ENCODE data around the gene CARM1. TPM values are rescaled to one million over a fixed set of nuclear protein-coding genes. Genes with fewer than 3 reads are reported as not detected.

The CARM1 gene
- total and polyA plus RNA-seq, 2 donors (not counting 1 experiment from before 2014, with no cell fraction given) = 24.8 to 41.9 TPM

DNA sequence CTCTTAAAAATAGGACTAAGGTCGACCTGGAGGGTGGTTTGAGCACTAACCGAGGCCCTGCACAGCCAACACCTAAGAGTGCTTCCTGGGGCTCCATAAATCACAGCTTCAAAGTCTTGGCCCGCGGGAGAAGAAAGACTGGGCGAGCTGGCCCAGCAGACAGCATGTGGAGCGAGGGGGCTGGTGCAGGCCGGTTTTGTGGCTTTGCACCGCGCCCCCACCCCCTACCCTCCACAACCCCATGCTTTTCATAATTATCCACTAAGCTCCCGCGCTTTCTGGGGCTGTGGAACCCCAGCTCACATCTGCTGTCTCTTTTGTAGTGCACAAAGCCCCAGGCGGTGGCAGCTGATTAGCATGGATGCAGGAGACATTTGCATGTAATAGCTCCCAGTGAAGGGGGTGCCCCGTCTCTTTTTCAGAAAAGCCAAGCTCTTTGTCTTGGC, 17.1 kb downstream of the CARM1 start:
- Histone ChIP-seq H4K20me1 (ENCODE audit: control insufficient read depth, extremely low read depth, insufficient read depth, low read length) (no peaks in the 10 kb centered on the region), H3K27me3 (ENCODE audit: control insufficient read depth, insufficient read depth, low read length) (no peaks in the 10 kb centered on the region), H3K4me2 (ENCODE audit: extremely low read depth, insufficient read depth, low read length) (no peak overlapping the region), H3K9me3 (ENCODE audit: control insufficient read depth, insufficient read depth, low read depth, low read length) (no peaks in the 10 kb centered on the region), H3K9ac (ENCODE audit: insufficient read depth, low read length) (no peak overlapping the region), H3K4me3 (replicated peaks in 1 of 4; ENCODE audit: control extremely low read depth in 1 of 4, insufficient read depth in 1 of 4, low read depth in 3 of 4, low read length in 4 of 4) (no peak overlapping the region), H3K36me3 (ENCODE audit: control insufficient read depth, insufficient read depth, low read length) (no peaks in the 10 kb centered on the region), H2AFZ (ENCODE audit: low read length) (no peak overlapping the region), H3K79me2 (ENCODE audit: control insufficient read depth, insufficient read depth, low read length) (peaks cover 18% of the 10 kb centered on the region), H3K4me1 (ENCODE audit: control insufficient read depth, extremely low read depth, insufficient read depth, low read length) (peaks cover 3% of the 10 kb centered on the region), H3K27ac (ENCODE audit: insufficient read depth, low read length) (no peak overlapping the region)
- TF ChIP-seq CTCF (conservative IDR thresholded peaks at IDR 0.05 in 1 of 2, IDR thresholded peaks at IDR 0.05 in 1 of 2; ENCODE audit: low read depth in 1 of 2, low read length in 2 of 2) (no peak), EZH2 (IDR thresholded peaks at IDR 0.05; ENCODE audit: low read length, missing control alignments) (no peak)
- DNase-seq (ENCODE audit: low read depth in 2 of 2) = no peak

DNA sequence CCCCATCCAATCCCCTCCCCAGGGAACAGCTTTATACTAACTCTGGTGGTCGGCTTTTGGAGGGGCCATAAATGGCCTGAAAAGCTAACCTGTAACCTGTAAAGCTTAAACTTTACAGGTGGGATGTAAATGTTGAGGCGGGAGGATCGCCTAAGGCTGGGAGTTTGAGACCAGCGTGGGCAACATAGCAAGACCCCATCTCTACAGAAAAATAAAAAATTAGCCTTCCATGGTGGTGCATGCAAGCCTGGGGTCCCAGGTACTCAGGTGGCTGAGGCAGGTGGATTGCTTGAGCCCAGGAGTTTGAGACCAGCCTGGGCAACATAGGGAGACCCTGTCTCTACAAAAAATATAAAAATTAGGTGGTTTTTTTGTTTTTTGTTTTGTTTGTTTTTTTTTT, 18.5 kb downstream of the CARM1 start:
- H3K27me3 ChIP-seq (ENCODE audit: control insufficient read depth, insufficient read depth, low read length) = no peaks in the 10 kb centered on the region
- H3K27ac ChIP-seq (ENCODE audit: insufficient read depth, low read length) = no peak overlapping the region
- DNase-seq (ENCODE audit: low read depth in 2 of 2) = no peak
- no peak overlapping the region for H3K9ac ChIP-seq (ENCODE audit: insufficient read depth, low read length)
- no peak overlapping the region for H3K4me3 ChIP-seq (replicated peaks in 1 of 4; ENCODE audit: control extremely low read depth in 1 of 4, insufficient read depth in 1 of 4, low read depth in 3 of 4, low read length in 4 of 4)
- no peaks in the 10 kb centered on the region for H4K20me1 ChIP-seq (ENCODE audit: control insufficient read depth, extremely low read depth, insufficient read depth, low read length)
- peaks cover 19% of the 10 kb centered on the region for H3K79me2 ChIP-seq (ENCODE audit: control insufficient read depth, insufficient read depth, low read length)
- no peaks in the 10 kb centered on the region for H3K9me3 ChIP-seq (ENCODE audit: control insufficient read depth, insufficient read depth, low read depth, low read length)
- H3K4me2 ChIP-seq (ENCODE audit: extremely low read depth, insufficient read depth, low read length) = no peak overlapping the region
- no peaks in the 10 kb centered on the region for H3K36me3 ChIP-seq (ENCODE audit: control insufficient read depth, insufficient read depth, low read length)
- peaks cover 2% of the 10 kb centered on the region for H3K4me1 ChIP-seq (ENCODE audit: control insufficient read depth, extremely low read depth, insufficient read depth, low read length)
- H2AFZ ChIP-seq (ENCODE audit: low read length) = no peak overlapping the region
- no peak for TF ChIP-seq CTCF (conservative IDR thresholded peaks at IDR 0.05 in 1 of 2, IDR thresholded peaks at IDR 0.05 in 1 of 2; ENCODE audit: low read depth in 1 of 2, low read length in 2 of 2)
- TF ChIP-seq EZH2 (IDR thresholded peaks at IDR 0.05; ENCODE audit: low read length, missing control alignments) = no peak

DNA sequence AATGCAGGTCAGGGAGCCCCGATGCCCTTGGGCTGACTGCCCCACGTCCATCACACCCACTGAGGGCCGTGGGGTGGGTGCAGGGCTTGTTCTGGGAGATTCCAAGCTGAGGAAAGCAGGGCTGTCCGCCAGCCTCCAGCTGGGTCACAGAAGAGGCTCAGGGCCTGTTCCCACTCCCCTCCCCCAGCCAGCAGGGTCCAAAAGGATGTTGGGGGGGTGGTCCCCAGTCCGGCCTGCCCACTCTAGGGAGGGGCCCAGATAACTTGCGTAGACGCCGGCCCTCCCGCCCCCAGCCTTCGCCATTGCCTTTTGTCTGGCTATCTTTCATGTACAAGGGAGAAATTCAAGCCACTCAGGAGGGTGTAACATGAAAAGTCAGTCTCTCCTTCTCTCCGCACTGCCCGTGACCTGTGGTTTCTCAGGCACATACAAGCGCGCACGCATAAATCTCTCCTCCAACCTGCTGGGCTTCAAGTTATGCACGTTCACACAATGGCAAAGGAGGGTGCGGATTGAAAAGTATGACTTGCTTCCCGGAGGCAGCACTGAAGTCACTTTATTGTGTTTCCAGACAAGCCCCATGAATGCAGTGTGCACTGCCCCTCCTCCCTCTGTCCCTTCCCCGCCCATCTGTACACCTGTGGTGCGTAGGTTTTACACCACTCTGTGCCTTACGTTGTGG, 20.2 kb downstream of the CARM1 start:
- peaks cover 17% of the 10 kb centered on the region for H3K79me2 ChIP-seq (ENCODE audit: control insufficient read depth, insufficient read depth, low read length)
- H3K27me3 ChIP-seq (ENCODE audit: control insufficient read depth, insufficient read depth, low read length) = no peaks in the 10 kb centered on the region
- H3K9me3 ChIP-seq (ENCODE audit: control insufficient read depth, insufficient read depth, low read depth, low read length) = no peaks in the 10 kb centered on the region
- DNase-seq (ENCODE audit: low read depth in 2 of 2) = peak in 1 of 2 donors; percentile 18
- no peaks in the 10 kb centered on the region for H3K4me1 ChIP-seq (ENCODE audit: control insufficient read depth, extremely low read depth, insufficient read depth, low read length)
- no peak for TF ChIP-seq EZH2 (IDR thresholded peaks at IDR 0.05; ENCODE audit: low read length, missing control alignments)
- TF ChIP-seq CTCF (conservative IDR thresholded peaks at IDR 0.05 in 1 of 2, IDR thresholded peaks at IDR 0.05 in 1 of 2; ENCODE audit: low read depth in 1 of 2, low read length in 2 of 2) = no peak
- H4K20me1 ChIP-seq (ENCODE audit: control insufficient read depth, extremely low read depth, insufficient read depth, low read length) = no peaks in the 10 kb centered on the region
- H3K36me3 ChIP-seq (ENCODE audit: control insufficient read depth, insufficient read depth, low read length) = no peaks in the 10 kb centered on the region
- H3K4me2 ChIP-seq (ENCODE audit: extremely low read depth, insufficient read depth, low read length) = no peak overlapping the region
- no peak overlapping the region for H3K4me3 ChIP-seq (replicated peaks in 1 of 4; ENCODE audit: control extremely low read depth in 1 of 4, insufficient read depth in 1 of 4, low read depth in 3 of 4, low read length in 4 of 4)
- H2AFZ ChIP-seq (ENCODE audit: low read length) = no peak overlapping the region
- no peak overlapping the region for H3K9ac ChIP-seq (ENCODE audit: insufficient read depth, low read length)
- no peak overlapping the region for H3K27ac ChIP-seq (ENCODE audit: insufficient read depth, low read length)
